IPS-18c (cell line): ENCODE measurements around the gene SF3B6.
"Not testable (repeated sequence)": the region's sequence is repeated elsewhere in the genome, so short reads cannot be mapped to it uniquely, and the experiment has no call there.

Source experiments
- H3K4me3 ChIP-seq: 2 replicates; pipeline ENCODE4 v1.7.0; 2013; ENCODE audit warnings: low read depth, mild to moderate bottlenecking, low read length, moderate library complexity; ENCODE audit not compliant: insufficient read depth
- H3K9me3 ChIP-seq: one replicate; pipeline ENCODE4 v1.6.1; 2013; ENCODE audit warnings: mild to moderate bottlenecking, low read length, moderate library complexity; ENCODE audit not compliant: control insufficient read depth, insufficient read depth

SF3B6 gene, protein sequence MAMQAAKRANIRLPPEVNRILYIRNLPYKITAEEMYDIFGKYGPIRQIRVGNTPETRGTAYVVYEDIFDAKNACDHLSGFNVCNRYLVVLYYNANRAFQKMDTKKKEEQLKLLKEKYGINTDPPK

DNA sequence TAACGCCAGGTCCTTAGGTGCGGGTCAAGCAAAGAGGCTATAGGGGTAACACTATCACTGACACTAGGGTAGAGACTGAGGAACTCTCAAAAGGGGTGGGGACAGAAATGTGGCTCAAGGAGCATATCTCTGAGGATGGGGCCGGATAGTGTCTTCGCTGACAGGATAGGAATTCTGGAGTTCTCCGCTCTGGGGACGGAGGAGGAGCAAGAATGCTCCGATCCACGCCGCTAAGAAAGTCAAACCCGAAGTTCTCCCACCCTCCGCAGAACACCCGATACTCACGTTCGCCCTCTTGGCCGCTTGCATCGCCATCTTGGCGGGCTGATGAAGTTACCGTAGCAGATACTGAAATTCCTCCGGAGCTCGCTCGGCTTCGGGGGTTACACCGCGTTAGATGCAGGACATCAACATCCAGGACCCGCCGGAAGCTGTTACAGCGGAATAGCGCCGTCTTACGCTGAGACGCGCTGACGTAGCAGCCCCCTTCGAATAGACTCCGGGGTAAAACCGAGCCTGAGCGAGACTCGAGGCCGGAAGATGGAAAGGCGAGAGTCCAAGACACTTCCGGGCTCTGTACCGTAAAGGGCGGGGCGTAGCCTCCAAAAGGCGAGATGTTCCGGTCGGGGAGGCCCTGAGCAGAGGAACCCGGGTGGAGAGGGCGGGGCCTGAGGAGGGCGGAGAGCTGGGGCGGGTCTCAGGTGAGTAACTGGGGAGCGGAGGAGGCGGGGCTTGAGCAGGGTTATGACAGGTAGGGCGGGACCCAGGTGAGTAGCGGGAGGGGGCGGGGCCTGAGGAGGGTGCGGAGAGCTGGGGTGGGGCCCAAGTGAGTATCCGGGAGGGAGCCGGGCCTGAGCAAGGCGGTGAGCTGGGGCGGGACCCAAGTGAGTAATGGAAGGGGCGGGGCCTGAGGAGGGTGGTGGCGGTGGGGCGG lies at the start of gene SF3B6:
TSS of gene SF3B6 (minus strand) at position 412 of the 934 bp plus-strand sequence. CDS start at position 315, 97 bp downstream.
- H3K4me3 ChIP-seq: peak within 1 kb of the TSS; percentile 88
- no peaks in the 10 kb centered on the region for H3K9me3 ChIP-seq

DNA sequence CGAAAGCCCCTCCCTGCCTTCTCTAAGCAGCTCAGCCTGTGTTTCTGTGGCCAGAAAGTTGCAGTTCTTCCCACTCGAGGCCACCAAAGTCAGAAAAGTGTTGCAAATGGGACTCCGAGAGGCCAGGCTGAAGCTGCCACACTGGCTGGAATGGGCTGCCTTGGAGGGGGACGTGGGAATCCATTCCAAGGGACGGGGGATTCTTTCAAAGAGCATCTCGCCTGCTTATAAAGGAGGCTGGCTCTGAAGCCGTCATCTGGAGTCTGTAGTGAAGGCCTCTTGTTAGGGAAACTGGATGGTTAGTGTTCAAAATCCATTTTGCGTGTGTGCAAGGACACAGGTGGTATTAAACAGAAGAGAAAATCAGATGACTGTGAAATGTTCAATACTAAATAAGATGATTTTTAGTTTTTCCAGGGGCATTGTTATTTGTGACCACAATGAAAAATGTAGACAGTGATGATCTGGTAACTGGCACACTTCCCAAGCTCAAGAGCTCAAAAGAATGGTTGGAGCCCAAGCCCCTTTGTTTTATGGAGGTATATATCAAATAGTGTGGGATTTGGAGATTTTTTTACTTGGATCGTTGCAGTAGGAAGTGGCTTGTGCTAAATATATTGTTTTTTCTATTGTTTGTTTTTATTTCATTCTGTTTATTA lies 47.9 kb upstream of the SF3B6 start:
- Histone ChIP-seq H3K9me3 (no peaks in the 10 kb centered on the region), H3K4me3 (peak overlapping the region; percentile 72)

DNA sequence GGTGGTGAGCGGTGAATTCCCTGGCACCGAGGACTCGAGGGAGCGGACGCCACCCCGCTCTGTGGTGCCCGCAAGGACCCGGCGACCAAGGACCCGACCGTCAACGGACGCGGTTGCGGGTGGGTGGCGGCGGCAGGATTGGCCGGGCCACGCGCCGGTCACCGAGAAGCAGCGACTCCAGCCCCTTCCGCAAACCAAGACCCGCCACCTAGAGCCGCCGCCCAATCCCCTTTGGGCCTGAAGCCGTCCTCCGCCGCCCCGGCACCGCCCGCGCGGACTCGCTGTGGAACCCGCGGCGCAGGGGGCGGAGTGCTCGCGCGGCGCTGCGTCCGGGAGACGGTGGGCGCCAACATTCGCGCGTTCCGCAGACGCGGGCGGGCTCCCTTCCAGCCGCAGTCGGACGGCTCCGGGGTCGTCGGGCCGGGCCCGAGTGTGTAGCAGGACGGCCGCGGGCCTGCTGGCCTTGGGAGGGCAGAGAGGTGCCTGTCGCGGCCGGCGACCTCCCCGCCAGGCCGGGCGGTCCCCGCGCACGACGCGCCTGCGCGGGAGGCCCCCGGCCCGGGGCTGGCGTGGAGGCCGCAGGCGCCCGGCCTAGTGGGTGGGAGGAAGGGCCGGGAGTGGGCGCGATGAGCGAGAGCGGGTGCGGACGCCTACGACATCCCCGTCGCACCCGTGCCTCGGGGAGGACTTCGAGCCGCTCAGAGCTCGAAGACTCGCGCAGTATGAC lies 47.2 kb upstream of the SF3B6 start, which contains the start of the genes FAM228B and PFN4:
TSS of gene FAM228B (plus strand) at position 275 of the 727 bp plus-strand sequence. CDS start 893 bp downstream, outside the sequence.
TSS of gene PFN4 (minus strand) at position 140 of the 727 bp plus-strand sequence. CDS start 799 bp downstream, outside the sequence.
- H3K9me3 ChIP-seq: no peaks in the 10 kb centered on the region
- peak within 1 kb of the TSS; percentile 72 for H3K4me3 ChIP-seq

DNA sequence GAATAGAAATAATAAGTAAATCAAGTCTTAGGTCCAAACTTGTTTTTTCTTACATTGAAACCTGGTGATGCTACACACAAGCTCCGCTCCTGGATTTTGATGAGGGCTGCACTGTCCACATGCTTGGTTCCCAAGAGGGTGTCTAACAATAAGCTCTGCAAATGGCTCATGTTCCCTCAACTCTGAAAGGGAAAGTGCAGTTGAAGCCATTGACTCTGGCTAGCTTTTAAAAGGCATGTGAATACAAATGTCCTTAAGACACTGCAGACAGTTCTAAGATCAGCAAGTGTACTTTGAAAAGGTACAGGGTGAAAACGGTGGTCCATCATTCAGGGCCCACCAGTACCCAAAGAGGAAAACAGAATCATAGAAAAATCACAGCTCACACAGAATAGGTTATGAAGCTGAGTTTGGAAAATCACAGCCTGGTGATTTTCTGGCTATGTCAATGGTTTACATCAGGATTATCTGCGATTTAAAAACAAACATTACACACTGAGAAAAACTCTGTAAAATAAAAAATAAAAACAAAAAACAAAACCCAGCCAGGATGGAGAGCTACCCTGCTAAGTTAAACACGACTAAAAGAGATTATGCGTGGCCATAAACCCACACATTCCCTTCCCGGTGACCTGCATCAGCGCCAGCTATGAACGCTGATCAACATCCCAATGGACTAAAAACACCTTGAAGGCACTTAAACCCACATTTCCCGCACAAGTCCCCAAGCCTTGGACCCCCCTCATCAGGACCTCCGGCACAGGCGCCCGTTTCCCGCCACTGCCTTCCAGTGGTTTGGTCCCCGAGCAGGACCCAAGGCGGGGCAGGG lies 46.5 kb upstream of the SF3B6 start:
- Histone ChIP-seq H3K9me3 (no peaks in the 10 kb centered on the region), H3K4me3 (peak overlapping the region; percentile 72)

DNA sequence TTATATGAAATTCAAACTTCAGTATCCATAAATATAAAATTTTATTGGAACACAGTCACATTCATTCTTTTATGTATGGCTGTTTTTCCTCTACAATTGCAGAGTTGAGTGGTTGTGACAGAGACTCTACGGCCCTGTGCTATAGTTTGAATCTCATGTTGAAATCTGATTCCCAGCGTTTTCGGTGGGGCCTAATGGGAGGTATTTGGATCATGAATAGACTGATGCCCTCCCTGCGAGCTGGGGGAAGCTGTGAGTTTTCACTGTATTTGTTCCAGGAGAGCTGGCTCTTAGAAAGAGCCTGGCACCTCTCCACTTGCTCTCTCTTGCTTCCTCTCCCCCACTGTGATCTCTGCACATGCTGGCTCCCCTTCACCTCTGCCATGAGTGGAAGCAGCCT lies 45.3 kb upstream of the SF3B6 start:
- H3K9me3 ChIP-seq: no peaks in the 10 kb centered on the region

DNA sequence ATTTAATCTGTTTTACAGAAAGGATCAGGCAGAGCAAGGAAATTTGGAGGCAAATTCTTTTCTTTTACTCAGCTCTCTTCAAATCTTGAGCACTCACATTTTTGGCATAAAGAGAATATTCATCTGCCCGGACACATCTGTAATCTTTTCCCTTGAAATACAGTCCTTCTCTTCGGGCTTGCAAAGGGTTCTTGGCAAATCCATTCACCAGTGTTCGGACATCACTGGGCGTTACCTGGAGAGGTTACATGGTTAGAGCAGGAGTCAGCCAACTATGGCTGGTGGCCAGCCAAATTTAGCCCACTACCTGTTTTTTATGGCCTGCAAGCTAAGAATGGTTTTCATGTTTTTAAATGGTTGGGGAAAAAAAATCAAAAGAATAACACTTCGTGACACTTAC lies 44.9 kb upstream of the SF3B6 start:
- H3K4me3 ChIP-seq: no peak overlapping the region; the same call in none of the 2 replicates
- no peaks in the 10 kb centered on the region for H3K9me3 ChIP-seq

More for the DNA sequence above, 45.3 kb upstream of the SF3B6 start:
- H3K4me3 ChIP-seq: no peak overlapping the region

DNA sequence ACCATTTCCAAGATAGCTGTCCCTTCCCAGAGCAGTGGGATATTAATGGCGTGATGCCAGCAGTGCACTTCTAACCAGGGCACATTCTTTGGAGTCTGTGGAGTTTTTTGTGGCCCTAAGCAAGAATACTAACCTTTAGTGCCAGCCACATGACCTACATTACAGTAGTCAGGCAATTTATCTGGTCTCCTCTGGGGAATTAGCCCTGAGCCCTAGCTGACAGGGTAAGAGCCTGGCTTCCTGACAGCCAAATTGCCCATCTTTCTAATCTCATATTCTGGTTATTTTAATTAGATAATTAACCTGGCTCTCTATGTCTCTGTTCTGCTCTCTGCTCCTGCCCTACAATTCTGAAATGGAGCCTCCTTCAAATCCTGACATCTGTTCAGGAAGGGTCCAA lies 41.8 kb upstream of the SF3B6 start:
- no peaks in the 10 kb centered on the region for H3K9me3 ChIP-seq
- H3K4me3 ChIP-seq: no peak overlapping the region

DNA sequence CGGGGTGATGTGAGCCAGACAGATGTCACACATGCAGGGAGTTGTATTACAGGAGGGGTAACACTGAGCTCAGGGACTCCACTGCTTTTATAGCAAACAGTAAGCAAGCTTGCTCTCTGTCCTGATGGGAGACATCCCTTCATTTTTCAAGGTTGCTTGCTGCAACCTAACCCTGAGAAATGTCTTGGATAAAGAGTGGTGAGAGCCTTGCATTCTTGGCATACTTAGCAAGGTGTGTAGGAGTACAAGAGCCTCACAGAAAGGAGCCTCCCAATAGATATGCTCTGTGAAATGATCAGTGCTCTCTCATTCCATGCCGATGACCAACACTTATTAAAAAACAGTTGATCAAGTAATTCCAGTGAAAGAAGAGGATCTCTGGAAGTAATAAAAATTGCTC lies 38.9 kb upstream of the SF3B6 start:
- H3K9me3 ChIP-seq: no peaks in the 10 kb centered on the region
- no peak overlapping the region for H3K4me3 ChIP-seq

DNA sequence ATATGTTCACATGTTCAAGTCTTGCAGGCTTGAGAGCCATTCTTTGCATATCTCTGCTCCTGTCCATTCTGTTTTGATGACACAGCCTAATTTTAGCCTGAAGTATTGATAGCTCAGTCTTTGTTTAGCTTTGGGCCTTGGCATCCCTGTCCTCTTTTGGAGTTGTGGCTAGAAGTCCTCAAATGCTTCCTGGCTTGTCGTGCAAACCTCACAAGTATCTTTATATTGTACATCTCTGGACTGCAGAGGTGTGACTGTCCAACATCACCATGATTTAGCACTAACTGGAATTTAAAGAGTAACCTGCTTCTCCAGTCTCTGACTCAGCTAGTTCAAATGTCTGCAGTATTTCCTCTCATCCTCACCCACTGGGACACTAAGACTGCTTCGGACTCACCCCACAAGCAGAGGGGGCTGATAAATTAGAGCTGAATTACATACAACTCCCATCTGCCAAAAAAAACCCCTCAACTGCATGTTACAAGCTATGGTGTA lies 35.3 kb upstream of the SF3B6 start:
- no peaks in the 10 kb centered on the region for H3K9me3 ChIP-seq
- no peak overlapping the region for H3K4me3 ChIP-seq

DNA sequence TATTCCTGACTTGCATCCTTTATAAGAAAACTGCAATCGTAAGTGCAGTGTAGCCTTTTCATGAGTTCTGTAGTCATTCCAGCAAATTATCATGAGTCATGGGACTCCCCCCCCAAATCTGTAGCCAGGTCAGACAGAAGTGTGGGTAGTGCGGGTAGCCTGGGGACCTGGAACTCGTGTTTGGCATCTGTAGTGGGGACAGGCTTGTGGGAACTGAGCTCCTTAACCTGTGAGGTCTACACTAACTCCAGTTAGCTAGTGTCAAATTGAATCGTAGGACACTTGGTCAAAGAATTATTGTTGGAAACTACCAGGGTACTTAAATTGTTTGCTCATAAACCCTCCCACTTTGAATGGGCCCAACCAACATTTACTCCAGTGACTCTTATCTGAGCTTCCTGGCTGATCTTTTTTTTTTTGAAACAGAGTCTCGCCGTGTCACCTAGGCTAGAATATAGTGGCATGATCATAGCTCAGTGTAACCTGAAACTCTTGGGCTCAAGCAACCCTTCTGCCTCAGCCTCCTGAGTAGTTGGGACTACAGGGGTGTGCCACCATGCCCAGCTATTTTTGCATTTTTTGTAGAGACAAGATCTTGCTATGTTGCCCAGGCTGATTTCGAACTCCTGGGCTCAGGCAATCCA lies 34.7 kb upstream of the SF3B6 start:
- H3K4me3 ChIP-seq: no peak overlapping the region
- no peaks in the 10 kb centered on the region for H3K9me3 ChIP-seq

DNA sequence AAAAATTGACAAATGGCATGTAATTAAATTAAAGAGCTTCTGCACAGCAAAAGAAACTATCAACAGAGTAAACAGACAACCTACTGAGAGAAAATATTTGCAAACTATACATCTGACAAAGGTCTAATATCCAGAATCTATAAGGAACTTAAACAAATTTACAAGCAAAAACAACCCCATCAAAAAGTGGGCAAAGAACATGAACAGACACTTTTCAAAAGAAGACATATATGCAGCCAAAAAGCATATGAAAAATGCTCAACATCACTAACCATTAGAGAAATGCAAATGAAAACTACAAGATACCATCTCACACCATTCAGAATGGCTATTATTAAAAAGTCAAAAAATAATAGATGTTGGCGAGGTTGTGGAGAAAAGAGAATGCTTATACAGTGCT lies 33.3 kb upstream of the SF3B6 start:
- H3K4me3 ChIP-seq, H3K9me3 ChIP-seq: not testable (repeated sequence)

DNA sequence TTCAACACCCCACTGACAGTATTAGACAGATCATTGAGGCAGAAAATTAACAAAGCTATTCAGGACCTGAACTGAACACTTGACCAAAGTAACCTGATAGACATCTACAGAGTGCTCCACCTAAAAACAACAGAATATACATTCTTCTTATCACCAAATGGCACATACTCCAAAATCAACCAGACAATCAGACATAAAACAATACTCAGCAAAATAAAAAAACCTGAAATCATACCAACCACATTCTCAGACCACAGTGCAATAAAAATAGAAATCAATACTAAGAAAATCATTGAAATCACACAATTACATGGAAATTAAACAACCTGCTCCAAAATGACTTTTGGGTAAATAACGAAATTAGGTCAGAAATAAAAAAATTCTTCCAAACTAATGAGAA lies 31.2 kb upstream of the SF3B6 start:
- H3K9me3 ChIP-seq: no peaks in the 10 kb centered on the region
- no peak overlapping the region for H3K4me3 ChIP-seq

DNA sequence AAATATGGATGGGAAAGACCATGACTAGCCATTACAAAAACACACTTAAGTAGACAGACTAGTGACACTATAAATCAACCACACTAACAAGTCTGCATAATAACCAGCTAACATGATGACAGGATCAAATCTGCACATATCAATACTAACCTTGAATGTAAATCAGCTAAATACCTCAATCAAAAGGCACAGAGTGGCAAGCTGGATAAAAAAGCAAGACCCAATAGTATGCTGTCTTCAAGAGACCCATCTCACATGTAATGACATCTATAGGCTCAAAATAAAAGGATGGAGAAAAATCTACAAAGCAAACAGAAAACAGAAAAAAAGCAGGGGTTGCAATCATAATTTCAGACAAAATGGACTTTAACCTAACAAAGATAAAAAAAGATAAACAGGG lies 30.7 kb upstream of the SF3B6 start:
- Histone ChIP-seq H3K4me3 (no peak overlapping the region), H3K9me3 (no peaks in the 10 kb centered on the region)

DNA sequence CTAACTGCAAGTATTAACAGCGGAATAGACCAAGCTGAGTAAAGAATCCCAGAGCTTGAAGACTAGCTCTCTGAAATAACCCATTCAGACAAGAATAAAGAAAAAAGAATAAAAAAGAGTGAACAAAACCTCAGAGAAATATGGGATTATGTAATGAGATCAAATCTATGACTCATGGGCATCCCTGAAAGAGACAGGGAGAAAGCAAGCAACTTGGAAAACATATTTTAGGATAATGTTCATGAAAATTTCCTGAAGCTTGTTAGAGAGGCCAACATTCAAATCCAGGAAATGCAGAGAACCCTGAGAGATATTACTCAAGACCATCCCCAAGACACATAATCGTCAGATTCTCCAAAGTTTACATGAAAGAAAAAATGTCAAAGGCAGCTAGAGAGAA lies 29.7 kb upstream of the SF3B6 start:
- Histone ChIP-seq H3K4me3 (no peak overlapping the region), H3K9me3 (no peaks in the 10 kb centered on the region)

DNA sequence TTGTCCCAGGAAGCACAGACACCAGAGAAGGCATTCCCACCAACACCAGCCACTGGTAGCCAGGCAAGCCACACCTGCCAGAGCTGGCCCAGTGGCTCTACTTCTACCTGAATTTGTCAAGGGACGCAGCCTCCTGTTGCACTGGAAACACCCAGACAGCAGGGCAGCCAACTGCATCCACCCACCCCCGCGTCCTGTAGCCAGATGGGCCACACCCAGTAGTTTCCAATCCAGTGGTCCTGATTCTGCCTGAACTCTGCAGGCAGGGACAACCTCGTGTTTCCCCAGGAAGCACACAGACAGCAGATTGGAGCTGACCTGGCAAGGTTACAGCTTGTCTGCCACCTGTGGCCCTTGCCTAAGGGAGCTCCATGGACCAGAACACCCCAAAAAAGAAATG lies 28.8 kb upstream of the SF3B6 start:
- Histone ChIP-seq H3K9me3 (no peaks in the 10 kb centered on the region), H3K4me3 (no peak overlapping the region)

DNA sequence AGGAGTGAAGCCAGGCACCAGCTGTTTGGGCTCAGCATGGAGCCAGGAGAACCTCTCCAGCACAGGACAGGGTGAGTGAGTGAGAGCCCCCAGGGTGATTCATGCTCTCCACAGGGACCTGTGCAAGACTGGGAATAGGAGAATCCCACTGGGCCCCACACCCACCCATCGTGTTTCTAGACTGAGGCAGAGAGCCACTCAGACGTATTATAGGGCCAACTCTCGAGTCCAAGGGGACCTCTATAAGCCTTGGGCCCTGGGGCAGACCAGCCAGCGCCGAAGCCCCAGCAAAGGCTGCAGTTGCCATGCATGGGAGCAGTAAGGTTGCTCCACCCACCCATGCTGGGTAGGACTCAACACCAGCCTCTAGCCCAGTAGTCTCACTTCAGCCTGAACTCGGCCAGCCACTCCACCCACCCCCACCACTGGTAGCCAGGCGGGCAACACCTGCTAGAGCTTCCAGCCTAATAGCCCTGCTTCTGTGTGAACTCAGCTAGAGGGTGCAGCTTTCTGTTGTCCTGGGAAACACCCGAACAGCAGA lies 28.1 kb upstream of the SF3B6 start:
- H3K9me3 ChIP-seq: no peaks in the 10 kb centered on the region

More for the DNA sequence above, 28.1 kb upstream of the SF3B6 start:
- H3K4me3 ChIP-seq: no peak overlapping the region
